GM12801 (cell line): ENCODE measurements around the gene AFG3L2.

Experiments used
- TF ChIP-seq, protein P1 (sequence below): IDR thresholded peaks from one replicate; pipeline ENCODE4 v1.5.1; 2011; ENCODE audit warnings: control low read depth; ENCODE audit not compliant: insufficient read length; ENCODE audit errors: extremely low read depth

Gene AFG3L2

GRCh38 chr18:12334863-12335262, 42.2 kb downstream of the AFG3L2 start:
- TF ChIP-seq, protein P1, sequence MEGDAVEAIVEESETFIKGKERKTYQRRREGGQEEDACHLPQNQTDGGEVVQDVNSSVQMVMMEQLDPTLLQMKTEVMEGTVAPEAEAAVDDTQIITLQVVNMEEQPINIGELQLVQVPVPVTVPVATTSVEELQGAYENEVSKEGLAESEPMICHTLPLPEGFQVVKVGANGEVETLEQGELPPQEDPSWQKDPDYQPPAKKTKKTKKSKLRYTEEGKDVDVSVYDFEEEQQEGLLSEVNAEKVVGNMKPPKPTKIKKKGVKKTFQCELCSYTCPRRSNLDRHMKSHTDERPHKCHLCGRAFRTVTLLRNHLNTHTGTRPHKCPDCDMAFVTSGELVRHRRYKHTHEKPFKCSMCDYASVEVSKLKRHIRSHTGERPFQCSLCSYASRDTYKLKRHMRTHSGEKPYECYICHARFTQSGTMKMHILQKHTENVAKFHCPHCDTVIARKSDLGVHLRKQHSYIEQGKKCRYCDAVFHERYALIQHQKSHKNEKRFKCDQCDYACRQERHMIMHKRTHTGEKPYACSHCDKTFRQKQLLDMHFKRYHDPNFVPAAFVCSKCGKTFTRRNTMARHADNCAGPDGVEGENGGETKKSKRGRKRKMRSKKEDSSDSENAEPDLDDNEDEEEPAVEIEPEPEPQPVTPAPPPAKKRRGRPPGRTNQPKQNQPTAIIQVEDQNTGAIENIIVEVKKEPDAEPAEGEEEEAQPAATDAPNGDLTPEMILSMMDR, result no peak

DNA sequence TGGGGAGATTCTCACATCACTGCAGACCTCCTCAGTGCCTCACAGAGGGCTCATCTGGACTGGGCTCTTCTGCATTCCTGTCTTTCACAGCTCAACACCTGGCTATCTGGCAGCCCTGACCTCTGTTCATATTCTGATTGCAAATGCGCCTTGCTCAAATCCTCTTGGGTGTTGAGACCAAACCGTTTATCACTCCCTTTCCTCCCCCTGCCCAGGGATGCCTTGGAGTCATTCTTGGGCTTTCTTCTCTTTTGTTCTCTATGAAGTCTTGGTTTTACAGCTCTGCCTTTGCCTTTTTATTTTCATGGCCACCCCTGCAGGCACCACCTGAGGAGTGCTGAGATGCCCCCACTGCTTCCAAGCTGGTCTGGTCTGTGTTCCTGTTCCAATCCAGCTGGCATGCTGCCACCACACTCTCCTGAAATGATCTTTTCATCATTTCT, 42.6 kb downstream of the AFG3L2 start:
- TF ChIP-seq, protein P1, result no peak

DNA sequence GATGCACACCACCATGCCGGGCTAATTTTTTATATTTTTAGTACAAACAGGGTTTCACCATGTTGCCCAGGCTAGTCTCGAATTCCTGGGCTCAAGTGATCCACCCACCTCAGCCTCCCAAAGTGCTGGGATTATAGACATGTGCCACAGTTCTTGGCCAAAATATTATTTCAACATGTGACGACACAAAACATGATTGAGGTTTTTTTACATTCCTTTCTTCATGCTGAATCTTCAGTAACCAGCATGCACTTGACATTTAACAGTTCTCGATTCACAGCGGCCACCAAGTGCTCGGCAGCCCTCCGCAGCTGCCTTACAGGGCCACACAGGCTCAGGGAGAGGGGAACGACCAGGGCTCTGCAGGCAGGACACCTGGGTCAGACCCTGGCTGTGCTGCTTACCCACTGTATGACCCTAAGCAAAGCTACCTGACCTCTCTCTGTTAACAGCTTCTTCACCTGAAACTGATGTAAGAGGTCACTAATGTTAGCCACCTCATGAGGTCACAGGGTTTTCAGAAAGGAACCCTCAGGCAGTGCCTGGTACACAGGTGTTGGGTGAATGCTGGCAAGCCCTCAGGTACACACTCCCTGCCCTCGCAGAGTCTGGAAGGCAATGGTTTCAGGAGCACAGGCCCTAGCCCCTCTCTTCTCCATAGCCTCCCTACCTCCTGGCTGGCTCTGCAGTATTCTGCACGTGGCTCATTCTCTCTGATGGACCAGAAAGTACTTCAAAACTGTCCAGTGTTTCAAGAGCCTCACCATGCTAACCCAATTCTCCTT, 43.3 kb downstream of the AFG3L2 start:
- TF ChIP-seq, protein P1, result no peak

- TF ChIP-seq, protein P1, result no peak
Measured at GRCh38 chr18:12330766-12331165, 46.3 kb downstream of the AFG3L2 start.

- TF ChIP-seq, protein P1, result no peak
Measured at GRCh38 chr18:12329125-12329698, 47.8 kb downstream of the AFG3L2 start.

GRCh38 chr18:12328179-12328823, 48.7 kb downstream of the AFG3L2 start:
- TF ChIP-seq, protein P1, result no peak

GRCh38 chr18:12327510-12328178, 49.4 kb downstream of the AFG3L2 start:
- TF ChIP-seq, protein P1, result peak; percentile 89
